H1 (cell line): ENCODE data around the gene OR4D11. TPM values are rescaled to one million over a fixed set of nuclear protein-coding genes. Genes with fewer than 3 reads are reported as not detected.

Source experiments
- CTCF ChIA-PET: fragments of 300-600 bp; sonication (Branson Sonifier 250); formaldehyde crosslinking; loops from one replicate; lab custom pipeline; 2021; ENCODE audit not compliant: partially characterized antibody; lab: Charles Lee
- POLR2A ChIA-PET: fragments of 300-600 bp; sonication (Branson Sonifier 250); formaldehyde crosslinking; loops from one replicate; lab custom pipeline; 2021; ENCODE audit warnings: inconsistent platforms; ENCODE audit not compliant: partially characterized antibody; lab: Charles Lee
- DNase-seq, 2 experiments: peaks; one replicate each; pipeline versions ENCODE4 v3.0.0 to v3.0.0-alpha.2; 2010 to 2022; ENCODE audit warnings: low spot score in 2 of 2, low read depth in 1 of 2, mixed read lengths in 1 of 2
- FAIRE-seq: peaks from 2 replicates; lab custom pipeline; 2011; peaks lifted over from hg19 to GRCh38; lab: Jason Lieb, UNC
- H2AFZ ChIP-seq: 2 replicates; pipeline ENCODE4 v1.8.1; 2012; ENCODE audit warnings: low read length, inconsistent platforms
- H2AK5ac ChIP-seq: 2 replicates; pipeline ENCODE4 v1.6.1; 2013; ENCODE audit warnings: low read depth, low read length
- H2BK120ac ChIP-seq: replicated peaks from 2 replicates; pipeline ENCODE3; 2013; ENCODE audit warnings: low read depth, low read length, inconsistent platforms
- H2BK12ac ChIP-seq: 2 replicates; pipeline ENCODE4 v1.6.1; 2013; ENCODE audit warnings: low read depth, low read length
- H2BK15ac ChIP-seq: 2 replicates; pipeline ENCODE4 v1.6.1; 2013; ENCODE audit warnings: low read length
- H2BK20ac ChIP-seq: 2 replicates; pipeline ENCODE4 v1.6.1; 2013; ENCODE audit warnings: low read length
- H2BK5ac ChIP-seq: 2 replicates; pipeline ENCODE4 v1.6.1; 2013; ENCODE audit warnings: low read depth, low read length
- H3K14ac ChIP-seq: 2 replicates; pipeline ENCODE4 v1.6.1; 2013; ENCODE audit warnings: inconsistent platforms; ENCODE audit not compliant: insufficient read length
- H3K18ac ChIP-seq: 2 replicates; pipeline ENCODE4 v1.6.1; 2013; ENCODE audit warnings: low read length; ENCODE audit errors: extremely low read depth
- H3K23ac ChIP-seq: 2 replicates; pipeline ENCODE4 v1.6.1; 2013; ENCODE audit warnings: inconsistent platforms; ENCODE audit not compliant: insufficient read length
- H3K23me2 ChIP-seq: 2 replicates; pipeline ENCODE4 v1.6.1; 2013; ENCODE audit warnings: low read depth, low read length
- H3K27ac ChIP-seq: 2 replicates; pipeline ENCODE4 v1.6.1; 2011; ENCODE audit warnings: low read depth, low read length, inconsistent platforms
- H3K27me3 ChIP-seq, 4 experiments: replicated peaks in 1 of 4; 1 replicate in 1 of 4; 2 replicates in 3 of 4; pipeline versions ENCODE4 v1.6.1 to v1.8.1; 2011 to 2013; ENCODE audit warnings: low read length in 3 of 4, mild to moderate bottlenecking in 3 of 4, inconsistent platforms in 2 of 4, mixed read lengths in 2 of 4, moderate library complexity in 1 of 4; ENCODE audit not compliant: control insufficient read depth in 3 of 4, insufficient read depth in 3 of 4; ENCODE audit errors: extremely low read depth in 1 of 4
- H3K36me3 ChIP-seq, 4 experiments: 2 replicates each; pipeline versions ENCODE4 v1.6.1 to v1.8.1; 2011 to 2013; ENCODE audit warnings: mild to moderate bottlenecking in 4 of 4, low read length in 3 of 4, moderate library complexity in 2 of 4, control low read depth in 1 of 4, inconsistent platforms in 1 of 4; ENCODE audit not compliant: insufficient read depth in 4 of 4, control insufficient read depth in 2 of 4
- H3K4ac ChIP-seq: replicated peaks from 2 replicates; pipeline ENCODE3; 2013; ENCODE audit warnings: low read length, low read depth, mixed read lengths, inconsistent platforms; ENCODE audit not compliant: insufficient read length
- H3K4me1 ChIP-seq, 4 experiments: replicated peaks in 1 of 4; 1 replicate in 1 of 4; 2 replicates in 3 of 4; pipeline versions ENCODE4 v1.6.1 to v1.8.1; 2011 to 2013; ENCODE audit warnings: low read length in 3 of 4, inconsistent platforms in 2 of 4, mixed read lengths in 1 of 4; ENCODE audit not compliant: insufficient read depth in 4 of 4, control insufficient read depth in 3 of 4
- H3K4me2 ChIP-seq, 2 experiments: 2 replicates each; pipeline versions ENCODE4 v1.6.1 to v1.8.1; 2011 to 2013; ENCODE audit warnings: low read depth in 2 of 2, low read length in 2 of 2, control low read depth in 1 of 2, inconsistent platforms in 1 of 2, mild to moderate bottlenecking in 1 of 2; ENCODE audit not compliant: insufficient read depth in 1 of 2
- H3K4me3 ChIP-seq, 4 experiments: fragments of 200-600, 300-600 bp in 1 of 4; sonication (generic), shearing (Covaris generic), sonication (Bioruptor Twin) in 1 of 4; 2 replicates each; pipeline versions ENCODE4 v1.5.1 to v1.8.1; 2011 to 2016; ENCODE audit warnings: low read length in 4 of 4, low read depth in 3 of 4, control low read depth in 2 of 4, inconsistent platforms in 2 of 4, mild to moderate bottlenecking in 2 of 4, mixed read lengths in 1 of 4, moderate library complexity in 1 of 4; ENCODE audit not compliant: insufficient read depth in 2 of 4; ENCODE audit errors: extremely low read depth in 1 of 4
- H3K56ac ChIP-seq: replicated peaks from 2 replicates; pipeline ENCODE3; 2013; ENCODE audit warnings: low read depth, mild to moderate bottlenecking, mixed read lengths, low read length, inconsistent platforms; ENCODE audit not compliant: insufficient read length
- H3K79me1 ChIP-seq: 2 replicates; pipeline ENCODE4 v1.6.1; 2013; ENCODE audit warnings: low read depth, low read length, control low read depth
- H3K79me2 ChIP-seq, 2 experiments: 2 replicates each; pipeline versions ENCODE4 v1.6.1 to v1.8.1; 2012 to 2013; ENCODE audit warnings: low read length in 2 of 2, mild to moderate bottlenecking in 2 of 2, inconsistent platforms in 1 of 2; ENCODE audit not compliant: insufficient read depth in 2 of 2, control insufficient read depth in 1 of 2
- H3K9ac ChIP-seq, 4 experiments: replicated peaks in 1 of 4; 1 replicate in 1 of 4; 2 replicates in 3 of 4; pipeline versions ENCODE4 v1.6.1 to v1.8.1; 2011 to 2013; ENCODE audit warnings: low read depth in 3 of 4, low read length in 3 of 4, control low read depth in 2 of 4, mild to moderate bottlenecking in 2 of 4, moderate library complexity in 2 of 4, inconsistent platforms in 1 of 4; ENCODE audit errors: extremely low read depth in 1 of 4
- H3K9me3 ChIP-seq, 2 experiments: 2 replicates each; pipeline versions ENCODE4 v1.6.1 to v1.8.1; 2012 to 2013; ENCODE audit warnings: mild to moderate bottlenecking in 2 of 2, moderate library complexity in 2 of 2, control low read depth in 1 of 2, inconsistent platforms in 1 of 2, low read depth in 1 of 2, low read length in 1 of 2, mixed read lengths in 1 of 2; ENCODE audit not compliant: insufficient read depth in 2 of 2
- H4K20me1 ChIP-seq, 2 experiments: replicated peaks in 1 of 2; 2 replicates each; pipeline versions ENCODE3 to v1.8.1; 2011 to 2013; ENCODE audit warnings: inconsistent platforms in 2 of 2, low read length in 2 of 2, mild to moderate bottlenecking in 1 of 2; ENCODE audit not compliant: insufficient read depth in 2 of 2, control insufficient read depth in 1 of 2
- H4K5ac ChIP-seq: 2 replicates; pipeline ENCODE4 v1.6.1; 2013; ENCODE audit warnings: low read length, low read depth, mixed read lengths, inconsistent platforms; ENCODE audit not compliant: insufficient read length
- H4K8ac ChIP-seq: 2 replicates; pipeline ENCODE4 v1.8.0; 2013; ENCODE audit warnings: mild to moderate bottlenecking, moderate library complexity, low read length, inconsistent platforms; ENCODE audit not compliant: insufficient read depth; ENCODE audit errors: extremely low read depth
- H4K91ac ChIP-seq: replicated peaks from 2 replicates; pipeline ENCODE3; 2013; ENCODE audit warnings: low read length, mixed read lengths, inconsistent platforms; ENCODE audit not compliant: insufficient read length
- BACH1 ChIP-seq: IDR thresholded peaks from 2 replicates; pipeline ENCODE4 v1.6.1; 2012; ENCODE audit warnings: low read length, improper control_type of control experiment
- CHD1 ChIP-seq: IDR thresholded peaks from 2 replicates; pipeline ENCODE4 v1.6.1; 2012; ENCODE audit warnings: low read depth, low read length, improper control_type of control experiment
- E2F6 ChIP-seq: IDR thresholded peaks from 2 replicates; pipeline ENCODE4 v1.6.1; 2012; ENCODE audit warnings: inconsistent platforms
- GABPA ChIP-seq: IDR thresholded peaks from 2 replicates; pipeline ENCODE4 v1.6.1; 2011; ENCODE audit warnings: mild to moderate bottlenecking, low read length, moderate library complexity, borderline replicate concordance; ENCODE audit not compliant: insufficient read depth
- HDAC2 ChIP-seq, 2 experiments: fragments of 300-600 bp in 1 of 2; sonication (generic) in 1 of 2; IDR thresholded peaks; 2 replicates each; pipeline ENCODE4 v1.6.1; 2011 to 2012; ENCODE audit warnings: low read depth in 2 of 2, low read length in 2 of 2, mild to moderate bottlenecking in 2 of 2, moderate library complexity in 2 of 2, borderline replicate concordance in 1 of 2, inconsistent platforms in 1 of 2
- KDM4A ChIP-seq: IDR thresholded peaks from one replicate; pipeline ENCODE4 v1.7.1; 2012; ENCODE audit warnings: low read depth, mild to moderate bottlenecking, moderate library complexity, low read length, inconsistent platforms; ENCODE audit not compliant: severe bottlenecking
- RAD21 ChIP-seq, 2 experiments: IDR thresholded peaks in 1 of 2; conservative IDR thresholded peaks in 1 of 2; 2 replicates each; pipeline ENCODE4 v1.6.1; 2011; ENCODE audit warnings: low read depth in 2 of 2, low read length in 2 of 2, improper control_type of control experiment in 1 of 2, inconsistent platforms in 1 of 2, mild to moderate bottlenecking in 1 of 2, moderate library complexity in 1 of 2
- SUZ12 ChIP-seq: fragments of 200-600 bp; sonication (generic); IDR thresholded peaks from 2 replicates; pipeline ENCODE4 v1.6.1; 2012; ENCODE audit warnings: mild to moderate bottlenecking, inconsistent platforms, low read length, moderate library complexity, mixed read lengths
- TBP ChIP-seq: IDR thresholded peaks from 2 replicates; pipeline ENCODE4 v1.6.1; 2011; ENCODE audit warnings: low read depth, low read length, improper control_type of control experiment
- TEAD4 ChIP-seq: IDR thresholded peaks from 2 replicates; pipeline ENCODE4 v1.6.1; 2012; ENCODE audit warnings: low read depth, low read length, inconsistent platforms, mixed read lengths
- WGBS, 2 experiments: shearing (Covaris generic) in 1 of 2; methylation state at CpG; one replicate each; pipeline versions ENCODE4 v1.1.6 to v1.1.7; 2013 to 2015; ENCODE audit warnings: low lambda C conversion rate in 2 of 2, mixed read lengths in 2 of 2, inconsistent platforms in 1 of 2, low coverage in 1 of 2, missing lambda C conversion rate in 1 of 2; ENCODE audit not compliant: insufficient replicate concordance in 2 of 2, insufficient coverage in 1 of 2, insufficient read length in 1 of 2; ENCODE audit errors: extremely low coverage in 1 of 2, missing lambda C conversion rate in 1 of 2; 5-methylcytosine and 5-hydroxymethylcytosine counted together
- polyA plus RNA-seq, 7 experiments: library from polyadenylated mRNA; depleted of rRNA in 3 of 7; stranded (reverse) in 5 of 7; unstranded in 2 of 7; fragments of >200 nt in 5 of 7; fragments of 200-250 nt in 2 of 7; gene quantifications; 1 replicate in 5 of 7; 2 replicates in 1 of 7; 4 replicates in 1 of 7; pipeline versions ENCODE4 v1.2.1 to v1.2.3, GENCODE V29; 2011 to 2013; ENCODE audit warnings: missing spikeins in 2 of 7, mixed read lengths in 2 of 7
- total RNA-seq: library from RNA; stranded (reverse); fragmentation: NEBNext Ultra II Directional; extraction: Animal tissue kit (Norgen Biotek cat#: 25700); gene quantifications from 2 replicates; pipeline ENCODE4 v1.2.1, GENCODE V29; 2021

The OR4D11 gene
- total and polyA plus RNA-seq, 2 of the 8 experiments (the other 6 are each of a cell fraction or from before 2014, with no cell fraction given), result not detected

- no peaks in the 10 kb centered on the region for H3K36me3 ChIP-seq
- no peak overlapping the region for H4K5ac ChIP-seq
- peak overlapping the region; percentile 68 to 75 (median 71) for H3K9ac ChIP-seq
- H2BK20ac ChIP-seq, result no peak overlapping the region
- no peak overlapping the region for H3K14ac ChIP-seq
- H3K56ac ChIP-seq, result no peak overlapping the region
- H2BK120ac ChIP-seq, result no peak overlapping the region
- H3K23ac ChIP-seq, result no peak overlapping the region
- H3K27ac ChIP-seq, result peak overlapping the region; percentile 57; the same call in 1 of the 2 replicates
- H4K91ac ChIP-seq, result no peak overlapping the region
- no peaks in the 10 kb centered on the region for H3K9me3 ChIP-seq
- no peak overlapping the region for H3K18ac ChIP-seq
- H3K23me2 ChIP-seq, result peaks cover 17% of the 10 kb centered on the region
- H3K79me1 ChIP-seq, result no peaks in the 10 kb centered on the region
- no peak overlapping the region for H2BK12ac ChIP-seq
- H3K79me2 ChIP-seq, result no peaks in the 10 kb centered on the region
- H4K8ac ChIP-seq, result no peak overlapping the region
- DNase-seq (peak; percentile 73 to 86), FAIRE-seq (no peak)
- peaks cover 0 to 7% (median 0%) of the 10 kb centered on the region in 4 experiments; a peak in 2 of 7 replicates for H3K4me1 ChIP-seq
- no peaks in the 10 kb centered on the region for H4K20me1 ChIP-seq
- H3K4ac ChIP-seq, result no peak overlapping the region
- H2BK5ac ChIP-seq, result no peak overlapping the region
- H2BK15ac ChIP-seq, result no peak overlapping the region
- H3K27me3 ChIP-seq, result no peaks in the 10 kb centered on the region
- H3K4me2 ChIP-seq, result peak overlapping the region; percentile 73 to 79
- CTCF ChIA-PET, result interaction anchor here (1.1 to 2.6 kb wide), 2 partner anchors 10 to 14 kb away, joined by 4 to 17 read pairs; no protein-coding TSS in a partner anchor
- POLR2A ChIA-PET, result interaction anchor here (0.9 to 2.6 kb wide), 3 partner anchors 8 to 17 kb away, joined by 3 to 19 read pairs (median 4); no protein-coding TSS in a partner anchor
- H2AK5ac ChIP-seq, result no peak overlapping the region
- H2AFZ ChIP-seq, result no peak overlapping the region
- peak overlapping the region; percentile 68 to 93 (median 80) for H3K4me3 ChIP-seq
- 2% methylated on average over 34 of the region's 34 CpGs; no CpG with 5 or more reads in 1 of the 2 experiments for WGBS, 2 experiments
- TF ChIP-seq RAD21 (IDR thresholded peaks at IDR 0.05 in 1 of 2, conservative IDR thresholded peaks at IDR 0.05 in 1 of 2; ENCODE audit: low read depth in 2 of 2, low read length in 2 of 2) (no peak), TEAD4 (peak; percentile 69), BACH1 (no peak), GABPA (no peak), E2F6 (peak; percentile 50; the same call in 1 of the 2 replicates), HDAC2 (IDR thresholded peaks at IDR 0.05; ENCODE audit: borderline replicate concordance in 1 of 2, low read depth in 2 of 2, low read length in 2 of 2) (peak in 1 of 2 experiments; percentile 36; a peak in 1 of 4 replicates), KDM4A (peak; percentile 46), SUZ12 (no peak), TBP (peak; percentile 97), CHD1 (0 out of 2 replicates have a peak, but pooled peaks have one; percentile 10)
These were observed 47.7 kb downstream of the OR4D11 start for GRCh38 chr11:59550842-59551658.
